CD14-positive monocyte (primary cell): ENCODE results near the gene ERO1B. TPM values are rescaled to one million over a fixed set of nuclear protein-coding genes. Genes with fewer than 3 reads are reported as not detected.

ENCODE experiments used
- DNase-seq, 3 donors: peaks; one replicate each; pipeline ENCODE4 v3.0.0-alpha.2; 2011 to 2022
- H2AFZ ChIP-seq: 2 replicates; pipeline ENCODE4 v1.6.0; 2012; ENCODE audit warnings: mild to moderate bottlenecking, low read depth, low read length, inconsistent platforms; ENCODE audit not compliant: insufficient read depth, poor library complexity, severe bottlenecking
- H3K27ac ChIP-seq, 2 donors: 1 replicate in 1 of 2; 2 replicates in 1 of 2; pipeline ENCODE4 v1.5.1; 2012 to 2013; ENCODE audit warnings: low read length in 2 of 2, control low read depth in 1 of 2, inconsistent platforms in 1 of 2, low read depth in 1 of 2, mild to moderate bottlenecking in 1 of 2
- H3K27me3 ChIP-seq, 2 donors: one replicate each; pipeline versions ENCODE4 v1.6.0 to v1.6.1; 2011 to 2013; ENCODE audit warnings: low read length in 2 of 2; ENCODE audit not compliant: control insufficient read depth in 2 of 2, insufficient read depth in 2 of 2
- H3K36me3 ChIP-seq, 2 donors: replicated peaks in 1 of 2; 1 replicate in 1 of 2; 2 replicates in 1 of 2; pipeline versions ENCODE4 v1.5.1 to v1.6.1; 2012 to 2013; ENCODE audit warnings: low read length in 2 of 2, control low read depth in 1 of 2, inconsistent platforms in 1 of 2, mild to moderate bottlenecking in 1 of 2; ENCODE audit not compliant: insufficient read depth in 2 of 2, control insufficient read depth in 1 of 2
- H3K4me1 ChIP-seq, 2 donors: 1 replicate in 1 of 2; 2 replicates in 1 of 2; pipeline versions ENCODE4 v1.5.1 to v1.6.1; 2012 to 2013; ENCODE audit warnings: low read length in 2 of 2, control low read depth in 1 of 2, inconsistent platforms in 1 of 2, mild to moderate bottlenecking in 1 of 2, moderate library complexity in 1 of 2; ENCODE audit not compliant: insufficient read depth in 2 of 2, control insufficient read depth in 1 of 2
- H3K4me2 ChIP-seq: replicated peaks from 2 replicates; pipeline ENCODE3; 2012; ENCODE audit warnings: low read length, moderate library complexity, mild to moderate bottlenecking; ENCODE audit not compliant: poor library complexity, severe bottlenecking; ENCODE audit errors: extremely low read depth
- H3K4me3 ChIP-seq, 3 experiments: fragments of 200-600 bp in 1 of 3; sonication (generic) in 1 of 3; replicated peaks in 1 of 3; 1 replicate in 2 of 3; 2 replicates in 1 of 3; pipeline ENCODE4 v1.5.1; 2011 to 2013; ENCODE audit warnings: low read length in 3 of 3, mild to moderate bottlenecking in 3 of 3, control low read depth in 2 of 3, low read depth in 2 of 3, inconsistent platforms in 1 of 3, moderate library complexity in 1 of 3
- H3K79me2 ChIP-seq: 2 replicates; pipeline ENCODE4 v1.6.0; 2012; ENCODE audit warnings: mild to moderate bottlenecking, control low read depth, inconsistent platforms, low read length, moderate library complexity; ENCODE audit not compliant: insufficient read depth
- H3K9ac ChIP-seq: 2 replicates; pipeline ENCODE4 v1.6.0; 2017; ENCODE audit warnings: low read length, mild to moderate bottlenecking; ENCODE audit not compliant: insufficient read depth, poor library complexity, severe bottlenecking
- H3K9me3 ChIP-seq, 2 donors: replicated peaks in 1 of 2; 1 replicate in 1 of 2; 2 replicates in 1 of 2; pipeline versions ENCODE4 v1.5.1 to v1.6.1; 2012 to 2013; ENCODE audit warnings: low read length in 2 of 2, control low read depth in 1 of 2; ENCODE audit not compliant: control insufficient read depth in 1 of 2, insufficient read depth in 1 of 2
- H4K20me1 ChIP-seq: 2 replicates; pipeline ENCODE4 v1.6.0; 2012; ENCODE audit warnings: mild to moderate bottlenecking, low read length, control low read depth, moderate library complexity; ENCODE audit not compliant: insufficient read depth
- H3K27ac Mint-ChIP-seq, 7 donors: one replicate each; pipeline ENCODE4 v1.8.0; 2020; ENCODE audit warnings: mild to moderate bottlenecking in 7 of 7, mixed read lengths in 7 of 7, moderate library complexity in 6 of 7, inconsistent platforms in 2 of 7
- H3K27me3 Mint-ChIP-seq, 3 donors: one replicate each; pipeline ENCODE4 v1.8.0; 2021 to 2022; ENCODE audit warnings: low read depth in 3 of 3, mild to moderate bottlenecking in 3 of 3, mixed read lengths in 3 of 3, moderate library complexity in 3 of 3, inconsistent platforms in 1 of 3
- H3K36me3 Mint-ChIP-seq, 2 donors: one replicate each; pipeline ENCODE4 v1.8.0; 2020; ENCODE audit warnings: mixed read lengths in 2 of 2, inconsistent platforms in 1 of 2, mild to moderate bottlenecking in 1 of 2
- H3K4me1 Mint-ChIP-seq: one replicate; pipeline ENCODE4 v1.8.0; 2020; ENCODE audit warnings: mild to moderate bottlenecking, mixed read lengths
- H3K4me3 Mint-ChIP-seq, 2 donors: one replicate each; pipeline ENCODE4 v1.8.0; 2020; ENCODE audit warnings: mild to moderate bottlenecking in 2 of 2, mixed read lengths in 2 of 2, moderate library complexity in 1 of 2
- H3K9me3 Mint-ChIP-seq, 7 donors: one replicate each; pipeline ENCODE4 v1.8.0; 2020 to 2022; ENCODE audit warnings: mixed read lengths in 7 of 7, mild to moderate bottlenecking in 6 of 7, moderate library complexity in 6 of 7, inconsistent platforms in 2 of 7
- CTCF ChIP-seq: fragments of 200-600 bp; IDR thresholded peaks from one replicate; pipeline ENCODE4 v1.8.0; 2022; ENCODE audit warnings: antibody characterized with exemption, mild to moderate bottlenecking
- WGBS: methylation state at CpG from one replicate; pipeline ENCODE4 v1.1.5; 2013; ENCODE audit warnings: missing lambda C conversion rate; ENCODE audit not compliant: insufficient coverage; 5-methylcytosine and 5-hydroxymethylcytosine counted together
- intact Hi-C, 2 donors: fragments of 100-400 bp; cut with micrococcal nuclease; formaldehyde crosslinking; loops; one replicate each; pipeline versions ENCODE4 v1.15.0 to v1.15.1; 2023
- polyA plus RNA-seq, 3 donors: library from polyadenylated mRNA; depleted of rRNA in 1 of 3; unstranded in 2 of 3; stranded (reverse) in 1 of 3; fragments of 300-500 nt in 2 of 3; fragments of >200 nt in 1 of 3; fragmentation: Illumina TruSeq in 2 of 3; gene quantifications; 1 replicate in 2 of 3; 2 replicates in 1 of 3; pipeline ENCODE4 v1.2.3, GENCODE V29; 2012 to 2021

Gene ERO1B
- polyA plus RNA-seq, 3 donors = 2.7 to 4.2 (median 3.2) TPM

GRCh38 chr1:236179634-236180033 lies 102.1 kb downstream of the ERO1B start:
- Histone ChIP-seq H3K4me3 (no peak overlapping the region), H3K9me3 (no peaks in the 10 kb centered on the region), H3K27ac (no peak overlapping the region), H3K4me2 (no peak overlapping the region), H3K4me1 (no peaks in the 10 kb centered on the region), H3K79me2 (no peaks in the 10 kb centered on the region), H4K20me1 (peaks cover under 1% of the 10 kb centered on the region), H3K27me3 (no peaks in the 10 kb centered on the region), H3K9ac (no peak overlapping the region), H3K36me3 (peaks cover 25 to 47% of the 10 kb centered on the region in 2 donors), H2AFZ (no peak overlapping the region)
- Mint-ChIP-seq H3K27ac (no peak overlapping the region), H3K36me3 (peaks cover 48 to 51% of the 10 kb centered on the region in 2 donors), H3K4me3 (no peak overlapping the region), H3K4me1 (no peaks in the 10 kb centered on the region), H3K9me3 (peaks cover 0 to under 1% (median 0%) of the 10 kb centered on the region in 7 donors), H3K27me3 (peaks cover 0 to 4% (median 2%) of the 10 kb centered on the region in 3 donors)
- no peak for DNase-seq
- WGBS = 100% methylated on average over 5 of the region's 6 CpGs
- no peak for TF ChIP-seq CTCF
- intact Hi-C loops = no loop called here

GRCh38 chr1:236176337-236177336 lies 105.1 kb downstream of the ERO1B start:
- no peak for TF ChIP-seq CTCF
- no peak overlapping the region for H3K4me3 ChIP-seq
- H3K4me2 ChIP-seq = no peak overlapping the region
- no peaks in the 10 kb centered on the region for H3K9me3 ChIP-seq
- Mint-ChIP-seq H3K27me3 (peaks cover 0 to 4% (median 2%) of the 10 kb centered on the region in 3 donors), H3K4me1 (no peaks in the 10 kb centered on the region), H3K4me3 (no peak overlapping the region), H3K36me3 (peaks cover 43 to 44% of the 10 kb centered on the region in 2 donors), H3K27ac (no peak overlapping the region), H3K9me3 (no peaks in the 10 kb centered on the region)
- H3K27ac ChIP-seq = no peak overlapping the region
- H3K79me2 ChIP-seq = no peaks in the 10 kb centered on the region
- no peaks in the 10 kb centered on the region for H3K27me3 ChIP-seq
- H3K4me1 ChIP-seq = no peaks in the 10 kb centered on the region
- H2AFZ ChIP-seq = no peak overlapping the region
- H3K9ac ChIP-seq = no peak overlapping the region
- H4K20me1 ChIP-seq = peaks cover 4% of the 10 kb centered on the region
- intact Hi-C loops = no loop called here
- peaks cover 19 to 46% of the 10 kb centered on the region in 2 donors for H3K36me3 ChIP-seq
- no peak for DNase-seq
- 100% methylated on average over 12 of the region's 18 CpGs for WGBS
